Measurements from ENCODE around the gene SMCO4. TPM values are rescaled to one million over a fixed set of nuclear protein-coding genes. Genes with fewer than 3 reads are reported as not detected.

Gene SMCO4
- total and polyA plus RNA-seq, 2 donors (not counting 1 experiment from before 2014, with no cell fraction given), result 8.2 to 8.6 TPM

- H3K27ac ChIP-seq (ENCODE audit: insufficient read depth, low read length), result no peak overlapping the region
- no peaks in the 10 kb centered on the region for H3K4me1 ChIP-seq (ENCODE audit: control insufficient read depth, extremely low read depth, insufficient read depth, low read length)
- H3K36me3 ChIP-seq (ENCODE audit: control insufficient read depth, insufficient read depth, low read length), result no peaks in the 10 kb centered on the region
- no peaks in the 10 kb centered on the region for H3K9me3 ChIP-seq (ENCODE audit: control insufficient read depth, insufficient read depth, low read depth, low read length)
- no peak overlapping the region for H3K4me3 ChIP-seq (replicated peaks in 1 of 4; ENCODE audit: control extremely low read depth in 1 of 4, insufficient read depth in 1 of 4, low read depth in 3 of 4, low read length in 4 of 4)
- TF ChIP-seq CTCF (conservative IDR thresholded peaks at IDR 0.05 in 1 of 2, IDR thresholded peaks at IDR 0.05 in 1 of 2; ENCODE audit: low read depth in 1 of 2, low read length in 2 of 2), result no peak
- TF ChIP-seq EZH2 (IDR thresholded peaks at IDR 0.05; ENCODE audit: low read length, missing control alignments), result no peak
- H3K79me2 ChIP-seq (ENCODE audit: control insufficient read depth, insufficient read depth, low read length), result no peaks in the 10 kb centered on the region
- no peak overlapping the region for H3K4me2 ChIP-seq (ENCODE audit: extremely low read depth, insufficient read depth, low read length)
- no peaks in the 10 kb centered on the region for H4K20me1 ChIP-seq (ENCODE audit: control insufficient read depth, extremely low read depth, insufficient read depth, low read length)
- DNase-seq (ENCODE audit: low read depth in 2 of 2), result no peak
- no peak overlapping the region for H2AFZ ChIP-seq (ENCODE audit: low read length)
- H3K27me3 ChIP-seq (ENCODE audit: control insufficient read depth, insufficient read depth, low read length), result no peaks in the 10 kb centered on the region
- H3K9ac ChIP-seq (ENCODE audit: insufficient read depth, low read length), result no peak overlapping the region
Measured at GRCh38 chr11:93519179-93519578, 24.0 kb downstream of the SMCO4 start.

GRCh38 chr11:93518081-93518480 is 25.1 kb downstream of the SMCO4 start:
- Histone ChIP-seq H3K4me1 (ENCODE audit: control insufficient read depth, extremely low read depth, insufficient read depth, low read length) (no peaks in the 10 kb centered on the region), H2AFZ (ENCODE audit: low read length) (no peak overlapping the region), H3K9me3 (ENCODE audit: control insufficient read depth, insufficient read depth, low read depth, low read length) (no peaks in the 10 kb centered on the region), H3K27me3 (ENCODE audit: control insufficient read depth, insufficient read depth, low read length) (no peaks in the 10 kb centered on the region), H3K4me3 (replicated peaks in 1 of 4; ENCODE audit: control extremely low read depth in 1 of 4, insufficient read depth in 1 of 4, low read depth in 3 of 4, low read length in 4 of 4) (no peak overlapping the region), H3K79me2 (ENCODE audit: control insufficient read depth, insufficient read depth, low read length) (no peaks in the 10 kb centered on the region), H4K20me1 (ENCODE audit: control insufficient read depth, extremely low read depth, insufficient read depth, low read length) (no peaks in the 10 kb centered on the region), H3K27ac (ENCODE audit: insufficient read depth, low read length) (no peak overlapping the region), H3K4me2 (ENCODE audit: extremely low read depth, insufficient read depth, low read length) (no peak overlapping the region), H3K9ac (ENCODE audit: insufficient read depth, low read length) (no peak overlapping the region), H3K36me3 (ENCODE audit: control insufficient read depth, insufficient read depth, low read length) (no peaks in the 10 kb centered on the region)
- no peak for TF ChIP-seq EZH2 (IDR thresholded peaks at IDR 0.05; ENCODE audit: low read length, missing control alignments)
- no peak for TF ChIP-seq CTCF (conservative IDR thresholded peaks at IDR 0.05 in 1 of 2, IDR thresholded peaks at IDR 0.05 in 1 of 2; ENCODE audit: low read depth in 1 of 2, low read length in 2 of 2)
- no peak for DNase-seq (ENCODE audit: low read depth in 2 of 2)

- no peak overlapping the region for H3K4me2 ChIP-seq (ENCODE audit: extremely low read depth, insufficient read depth, low read length)
- no peak overlapping the region for H3K4me3 ChIP-seq (replicated peaks in 1 of 4; ENCODE audit: control extremely low read depth in 1 of 4, insufficient read depth in 1 of 4, low read depth in 3 of 4, low read length in 4 of 4)
- no peaks in the 10 kb centered on the region for H4K20me1 ChIP-seq (ENCODE audit: control insufficient read depth, extremely low read depth, insufficient read depth, low read length)
- H3K36me3 ChIP-seq (ENCODE audit: control insufficient read depth, insufficient read depth, low read length), result no peaks in the 10 kb centered on the region
- no peaks in the 10 kb centered on the region for H3K79me2 ChIP-seq (ENCODE audit: control insufficient read depth, insufficient read depth, low read length)
- no peak overlapping the region for H3K9ac ChIP-seq (ENCODE audit: insufficient read depth, low read length)
- no peak for DNase-seq (ENCODE audit: low read depth in 2 of 2)
- TF ChIP-seq EZH2 (IDR thresholded peaks at IDR 0.05; ENCODE audit: low read length, missing control alignments), result no peak
- no peak overlapping the region for H3K27ac ChIP-seq (ENCODE audit: insufficient read depth, low read length)
- no peaks in the 10 kb centered on the region for H3K9me3 ChIP-seq (ENCODE audit: control insufficient read depth, insufficient read depth, low read depth, low read length)
- H2AFZ ChIP-seq (ENCODE audit: low read length), result no peak overlapping the region
- no peaks in the 10 kb centered on the region for H3K27me3 ChIP-seq (ENCODE audit: control insufficient read depth, insufficient read depth, low read length)
- H3K4me1 ChIP-seq (ENCODE audit: control insufficient read depth, extremely low read depth, insufficient read depth, low read length), result no peaks in the 10 kb centered on the region
Measured at GRCh38 chr11:93517611-93518010, 25.6 kb downstream of the SMCO4 start.
